AG04450 (cell line): Measurements from ENCODE around the gene TBC1D2. TPM values are rescaled to one million over a fixed set of nuclear protein-coding genes. Genes with fewer than 3 reads are reported as not detected.

Experiments used
- CTCF ChIA-PET: fragments of 300-600, 350-600 bp; formaldehyde crosslinking; extraction: SDS; loops from one replicate; lab custom pipeline; 2022; ENCODE audit warnings: antibody characterized with exemption, inconsistent platforms; lab: Charles Lee
- POLR2A ChIA-PET: fragments of 350-600 bp; formaldehyde crosslinking; extraction: SDS; loops from one replicate; lab custom pipeline; 2021; ENCODE audit warnings: antibody characterized with exemption, inconsistent platforms; lab: Yijun Ruan, JAX
- DNase-seq: peaks from one replicate; pipeline ENCODE4 v3.0.0-alpha.2; 2011; ENCODE audit warnings: low read depth, low spot score
- H3K27ac ChIP-seq: one replicate; pipeline ENCODE4 v1.5.1; 2012; ENCODE audit warnings: low read depth, low read length, control low read depth
- H3K27me3 ChIP-seq: one replicate; pipeline ENCODE4 v1.6.0; 2012; ENCODE audit warnings: low read length; ENCODE audit not compliant: control insufficient read depth, insufficient read depth
- H3K4me3 ChIP-seq: 2 replicates; pipeline ENCODE4 v1.5.1; 2011; ENCODE audit warnings: mild to moderate bottlenecking, low read depth, low read length, control low read depth
- H3K9me3 ChIP-seq: 2 replicates; pipeline ENCODE4 v1.5.1; 2012; ENCODE audit warnings: low read length; ENCODE audit not compliant: control insufficient read depth, insufficient read depth
- CTCF ChIP-seq: IDR thresholded peaks from 2 replicates; pipeline ENCODE4 v1.5.1; 2011; ENCODE audit warnings: low read depth, low read length, control low read depth, inconsistent platforms
- polyA plus RNA-seq: library from polyadenylated mRNA; depleted of rRNA; stranded (reverse); fragments of >200 nt; gene quantifications from 2 replicates; pipeline ENCODE4 v1.2.3, GENCODE V29; 2011

Gene TBC1D2
- polyA plus RNA-seq, 1 experiment = 17.2 TPM

- peaks cover 9% of the 10 kb centered on the region for H3K27me3 ChIP-seq
- CTCF ChIA-PET = no interaction called here
These were observed 82.3 kb downstream of the TBC1D2 start for GRCh38 chr9:98173181-98173580.

GRCh38 chr9:98172604-98173003 is 82.8 kb downstream of the TBC1D2 start:
- no peak for TF ChIP-seq CTCF
- Histone ChIP-seq H3K27me3 (peaks cover 9% of the 10 kb centered on the region), H3K27ac (no peak overlapping the region), H3K9me3 (no peaks in the 10 kb centered on the region), H3K4me3 (no peak overlapping the region)
- no peak for DNase-seq
- CTCF ChIA-PET = no interaction called here
- POLR2A ChIA-PET = interaction anchor here (0.5 to 0.6 kb wide), 2 partner anchors 95 to 190 kb away, joined by 3 read pairs; no protein-coding TSS in a partner anchor

More at GRCh38 chr9:98173181-98173580, 82.3 kb downstream of the TBC1D2 start:
- Histone ChIP-seq H3K27ac (no peak overlapping the region), H3K4me3 (no peak overlapping the region), H3K9me3 (no peaks in the 10 kb centered on the region)
- no peak for TF ChIP-seq CTCF
- POLR2A ChIA-PET = no interaction called here
- DNase-seq = no peak

GRCh38 chr9:98171176-98171925 is 84.1 kb downstream of the TBC1D2 start:
- TF ChIP-seq CTCF = no peak
- no peak overlapping the region for H3K4me3 ChIP-seq
- peaks cover 13% of the 10 kb centered on the region for H3K27me3 ChIP-seq
- CTCF ChIA-PET = interaction anchor here (1.2 kb wide), 1 partner anchor 22 kb away, joined by 3 read pairs; no protein-coding TSS in a partner anchor
- DNase-seq = no peak
- H3K27ac ChIP-seq = no peak overlapping the region
- POLR2A ChIA-PET = no interaction called here
- H3K9me3 ChIP-seq = no peaks in the 10 kb centered on the region

- Histone ChIP-seq H3K27me3 (peaks cover 4% of the 10 kb centered on the region), H3K9me3 (no peaks in the 10 kb centered on the region), H3K4me3 (no peak overlapping the region), H3K27ac (peak overlapping the region; percentile 39)
- ChIA-PET CTCF (interaction anchor here (0.6 kb wide), 1 partner anchor 12 kb away, joined by 3 read pairs; no protein-coding TSS in a partner anchor), POLR2A (no interaction called here)
- TF ChIP-seq CTCF = no peak
- DNase-seq = peak; percentile 16
These were observed 86.4 kb downstream of the TBC1D2 start for GRCh38 chr9:98168941-98169488.

GRCh38 chr9:98168153-98168780 is 87.2 kb downstream of the TBC1D2 start:
- Histone ChIP-seq H3K27ac (no peak overlapping the region), H3K4me3 (no peak overlapping the region), H3K27me3 (peaks cover 4% of the 10 kb centered on the region), H3K9me3 (no peaks in the 10 kb centered on the region)
- POLR2A ChIA-PET = no interaction called here
- no peak for DNase-seq
- CTCF ChIA-PET = interaction anchor here (0.6 kb wide), 1 partner anchor 13 kb away, joined by 3 read pairs; no protein-coding TSS in a partner anchor
- TF ChIP-seq CTCF = no peak
